H1 (cell line): ENCODE measurements around the gene IMPG2. TPM values are rescaled to one million over a fixed set of nuclear protein-coding genes. Genes with fewer than 3 reads are reported as not detected.

ENCODE experiments used
- CTCF ChIA-PET: fragments of 300-600 bp; sonication (Branson Sonifier 250); formaldehyde crosslinking; loops from one replicate; lab custom pipeline; 2021; ENCODE audit not compliant: partially characterized antibody; lab: Charles Lee
- POLR2A ChIA-PET: fragments of 300-600 bp; sonication (Branson Sonifier 250); formaldehyde crosslinking; loops from one replicate; lab custom pipeline; 2021; ENCODE audit warnings: inconsistent platforms; ENCODE audit not compliant: partially characterized antibody; lab: Charles Lee
- DNase-seq, 2 experiments: peaks; one replicate each; pipeline versions ENCODE4 v3.0.0 to v3.0.0-alpha.2; 2010 to 2022; ENCODE audit warnings: low spot score in 2 of 2, low read depth in 1 of 2, mixed read lengths in 1 of 2
- FAIRE-seq: peaks from 2 replicates; lab custom pipeline; 2011; peaks lifted over from hg19 to GRCh38; lab: Jason Lieb, UNC
- H2AFZ ChIP-seq: 2 replicates; pipeline ENCODE4 v1.8.1; 2012; ENCODE audit warnings: low read length, inconsistent platforms
- H2AK5ac ChIP-seq: 2 replicates; pipeline ENCODE4 v1.6.1; 2013; ENCODE audit warnings: low read depth, low read length
- H2BK120ac ChIP-seq: replicated peaks from 2 replicates; pipeline ENCODE3; 2013; ENCODE audit warnings: low read depth, low read length, inconsistent platforms
- H2BK12ac ChIP-seq: 2 replicates; pipeline ENCODE4 v1.6.1; 2013; ENCODE audit warnings: low read depth, low read length
- H2BK15ac ChIP-seq: 2 replicates; pipeline ENCODE4 v1.6.1; 2013; ENCODE audit warnings: low read length
- H2BK20ac ChIP-seq: 2 replicates; pipeline ENCODE4 v1.6.1; 2013; ENCODE audit warnings: low read length
- H2BK5ac ChIP-seq: 2 replicates; pipeline ENCODE4 v1.6.1; 2013; ENCODE audit warnings: low read depth, low read length
- H3K14ac ChIP-seq: 2 replicates; pipeline ENCODE4 v1.6.1; 2013; ENCODE audit warnings: inconsistent platforms; ENCODE audit not compliant: insufficient read length
- H3K18ac ChIP-seq: 2 replicates; pipeline ENCODE4 v1.6.1; 2013; ENCODE audit warnings: low read length; ENCODE audit errors: extremely low read depth
- H3K23ac ChIP-seq: 2 replicates; pipeline ENCODE4 v1.6.1; 2013; ENCODE audit warnings: inconsistent platforms; ENCODE audit not compliant: insufficient read length
- H3K23me2 ChIP-seq: 2 replicates; pipeline ENCODE4 v1.6.1; 2013; ENCODE audit warnings: low read depth, low read length
- H3K27ac ChIP-seq: 2 replicates; pipeline ENCODE4 v1.6.1; 2011; ENCODE audit warnings: low read depth, low read length, inconsistent platforms
- H3K27me3 ChIP-seq, 4 experiments: replicated peaks in 1 of 4; 1 replicate in 1 of 4; 2 replicates in 3 of 4; pipeline versions ENCODE4 v1.6.1 to v1.8.1; 2011 to 2013; ENCODE audit warnings: low read length in 3 of 4, mild to moderate bottlenecking in 3 of 4, inconsistent platforms in 2 of 4, mixed read lengths in 2 of 4, moderate library complexity in 1 of 4; ENCODE audit not compliant: control insufficient read depth in 3 of 4, insufficient read depth in 3 of 4; ENCODE audit errors: extremely low read depth in 1 of 4
- H3K36me3 ChIP-seq, 4 experiments: 2 replicates each; pipeline versions ENCODE4 v1.6.1 to v1.8.1; 2011 to 2013; ENCODE audit warnings: mild to moderate bottlenecking in 4 of 4, low read length in 3 of 4, moderate library complexity in 2 of 4, control low read depth in 1 of 4, inconsistent platforms in 1 of 4; ENCODE audit not compliant: insufficient read depth in 4 of 4, control insufficient read depth in 2 of 4
- H3K4ac ChIP-seq: replicated peaks from 2 replicates; pipeline ENCODE3; 2013; ENCODE audit warnings: low read length, low read depth, mixed read lengths, inconsistent platforms; ENCODE audit not compliant: insufficient read length
- H3K4me1 ChIP-seq, 4 experiments: replicated peaks in 1 of 4; 1 replicate in 1 of 4; 2 replicates in 3 of 4; pipeline versions ENCODE4 v1.6.1 to v1.8.1; 2011 to 2013; ENCODE audit warnings: low read length in 3 of 4, inconsistent platforms in 2 of 4, mixed read lengths in 1 of 4; ENCODE audit not compliant: insufficient read depth in 4 of 4, control insufficient read depth in 3 of 4
- H3K4me2 ChIP-seq, 2 experiments: 2 replicates each; pipeline versions ENCODE4 v1.6.1 to v1.8.1; 2011 to 2013; ENCODE audit warnings: low read depth in 2 of 2, low read length in 2 of 2, control low read depth in 1 of 2, inconsistent platforms in 1 of 2, mild to moderate bottlenecking in 1 of 2; ENCODE audit not compliant: insufficient read depth in 1 of 2
- H3K4me3 ChIP-seq, 4 experiments: fragments of 200-600, 300-600 bp in 1 of 4; sonication (generic), shearing (Covaris generic), sonication (Bioruptor Twin) in 1 of 4; 2 replicates each; pipeline versions ENCODE4 v1.5.1 to v1.8.1; 2011 to 2016; ENCODE audit warnings: low read length in 4 of 4, low read depth in 3 of 4, control low read depth in 2 of 4, inconsistent platforms in 2 of 4, mild to moderate bottlenecking in 2 of 4, mixed read lengths in 1 of 4, moderate library complexity in 1 of 4; ENCODE audit not compliant: insufficient read depth in 2 of 4; ENCODE audit errors: extremely low read depth in 1 of 4
- H3K56ac ChIP-seq: replicated peaks from 2 replicates; pipeline ENCODE3; 2013; ENCODE audit warnings: low read depth, mild to moderate bottlenecking, mixed read lengths, low read length, inconsistent platforms; ENCODE audit not compliant: insufficient read length
- H3K79me1 ChIP-seq: 2 replicates; pipeline ENCODE4 v1.6.1; 2013; ENCODE audit warnings: low read depth, low read length, control low read depth
- H3K79me2 ChIP-seq, 2 experiments: 2 replicates each; pipeline versions ENCODE4 v1.6.1 to v1.8.1; 2012 to 2013; ENCODE audit warnings: low read length in 2 of 2, mild to moderate bottlenecking in 2 of 2, inconsistent platforms in 1 of 2; ENCODE audit not compliant: insufficient read depth in 2 of 2, control insufficient read depth in 1 of 2
- H3K9ac ChIP-seq, 4 experiments: replicated peaks in 1 of 4; 1 replicate in 1 of 4; 2 replicates in 3 of 4; pipeline versions ENCODE4 v1.6.1 to v1.8.1; 2011 to 2013; ENCODE audit warnings: low read depth in 3 of 4, low read length in 3 of 4, control low read depth in 2 of 4, mild to moderate bottlenecking in 2 of 4, moderate library complexity in 2 of 4, inconsistent platforms in 1 of 4; ENCODE audit errors: extremely low read depth in 1 of 4
- H3K9me3 ChIP-seq, 2 experiments: 2 replicates each; pipeline versions ENCODE4 v1.6.1 to v1.8.1; 2012 to 2013; ENCODE audit warnings: mild to moderate bottlenecking in 2 of 2, moderate library complexity in 2 of 2, control low read depth in 1 of 2, inconsistent platforms in 1 of 2, low read depth in 1 of 2, low read length in 1 of 2, mixed read lengths in 1 of 2; ENCODE audit not compliant: insufficient read depth in 2 of 2
- H4K20me1 ChIP-seq, 2 experiments: replicated peaks in 1 of 2; 2 replicates each; pipeline versions ENCODE3 to v1.8.1; 2011 to 2013; ENCODE audit warnings: inconsistent platforms in 2 of 2, low read length in 2 of 2, mild to moderate bottlenecking in 1 of 2; ENCODE audit not compliant: insufficient read depth in 2 of 2, control insufficient read depth in 1 of 2
- H4K5ac ChIP-seq: 2 replicates; pipeline ENCODE4 v1.6.1; 2013; ENCODE audit warnings: low read length, low read depth, mixed read lengths, inconsistent platforms; ENCODE audit not compliant: insufficient read length
- H4K8ac ChIP-seq: 2 replicates; pipeline ENCODE4 v1.8.0; 2013; ENCODE audit warnings: mild to moderate bottlenecking, moderate library complexity, low read length, inconsistent platforms; ENCODE audit not compliant: insufficient read depth; ENCODE audit errors: extremely low read depth
- H4K91ac ChIP-seq: replicated peaks from 2 replicates; pipeline ENCODE3; 2013; ENCODE audit warnings: low read length, mixed read lengths, inconsistent platforms; ENCODE audit not compliant: insufficient read length
- BCL11A ChIP-seq, 2 experiments: IDR thresholded peaks; one replicate each; pipeline ENCODE4 v1.6.1; 2011; ENCODE audit warnings: low read depth in 2 of 2, low read length in 2 of 2, mild to moderate bottlenecking in 2 of 2
- CBX5 ChIP-seq: fragments of 300-800, 300-1000 bp; sonication (generic); IDR thresholded peaks from 2 replicates; pipeline ENCODE4 v1.7.1; 2016; ENCODE audit warnings: antibody characterized with exemption, low read length, low read depth
- KDM4A ChIP-seq: IDR thresholded peaks from one replicate; pipeline ENCODE4 v1.7.1; 2012; ENCODE audit warnings: low read depth, mild to moderate bottlenecking, moderate library complexity, low read length, inconsistent platforms; ENCODE audit not compliant: severe bottlenecking
- KDM5A ChIP-seq: fragments of 200-600 bp; IDR thresholded peaks from 2 replicates; pipeline ENCODE4 v1.7.1; 2012; ENCODE audit warnings: mild to moderate bottlenecking, low read length, inconsistent platforms, mixed read lengths
- NANOG ChIP-seq: IDR thresholded peaks from 2 replicates; pipeline ENCODE4 v1.6.1; 2011; ENCODE audit warnings: low read length, low read depth, mild to moderate bottlenecking, inconsistent platforms; ENCODE audit not compliant: insufficient read depth, poor library complexity, severe bottlenecking
- POLR2AphosphoS5 ChIP-seq: IDR thresholded peaks from 2 replicates; pipeline ENCODE4 v1.6.1; 2011; ENCODE audit warnings: low read depth, low read length
- SRF ChIP-seq: IDR thresholded peaks from 2 replicates; pipeline ENCODE4 v1.6.1; 2011; ENCODE audit warnings: mild to moderate bottlenecking, low read depth, low read length, moderate library complexity
- SUZ12 ChIP-seq: fragments of 200-600 bp; sonication (generic); IDR thresholded peaks from 2 replicates; pipeline ENCODE4 v1.6.1; 2012; ENCODE audit warnings: mild to moderate bottlenecking, inconsistent platforms, low read length, moderate library complexity, mixed read lengths
- TEAD4 ChIP-seq: IDR thresholded peaks from 2 replicates; pipeline ENCODE4 v1.6.1; 2012; ENCODE audit warnings: low read depth, low read length, inconsistent platforms, mixed read lengths
- WGBS, 2 experiments: shearing (Covaris generic) in 1 of 2; methylation state at CpG; one replicate each; pipeline versions ENCODE4 v1.1.6 to v1.1.7; 2013 to 2015; ENCODE audit warnings: low lambda C conversion rate in 2 of 2, mixed read lengths in 2 of 2, inconsistent platforms in 1 of 2, low coverage in 1 of 2, missing lambda C conversion rate in 1 of 2; ENCODE audit not compliant: insufficient replicate concordance in 2 of 2, insufficient coverage in 1 of 2, insufficient read length in 1 of 2; ENCODE audit errors: extremely low coverage in 1 of 2, missing lambda C conversion rate in 1 of 2; 5-methylcytosine and 5-hydroxymethylcytosine counted together
- polyA plus RNA-seq, 7 experiments: library from polyadenylated mRNA; depleted of rRNA in 3 of 7; stranded (reverse) in 5 of 7; unstranded in 2 of 7; fragments of >200 nt in 5 of 7; fragments of 200-250 nt in 2 of 7; gene quantifications; 1 replicate in 5 of 7; 2 replicates in 1 of 7; 4 replicates in 1 of 7; pipeline versions ENCODE4 v1.2.1 to v1.2.3, GENCODE V29; 2011 to 2013; ENCODE audit warnings: missing spikeins in 2 of 7, mixed read lengths in 2 of 7
- total RNA-seq: library from RNA; stranded (reverse); fragmentation: NEBNext Ultra II Directional; extraction: Animal tissue kit (Norgen Biotek cat#: 25700); gene quantifications from 2 replicates; pipeline ENCODE4 v1.2.1, GENCODE V29; 2021
- TF ChIP-seq, protein P1 (sequence below), 3 experiments: IDR thresholded peaks; 1 replicate in 2 of 3; 2 replicates in 1 of 3; pipeline versions ENCODE4 v1.5.1 to v1.6.1; 2011; ENCODE audit warnings: low read length in 3 of 3, mild to moderate bottlenecking in 3 of 3, inconsistent platforms in 2 of 3, low read depth in 1 of 3, moderate library complexity in 1 of 3; ENCODE audit not compliant: insufficient read depth in 1 of 3; ENCODE audit errors: control extremely low read depth in 1 of 3
- TF ChIP-seq, protein P2 (sequence below): IDR thresholded peaks from 2 replicates; pipeline ENCODE4 v1.6.1; 2011; ENCODE audit warnings: low read length, improper control_type of control experiment

Gene IMPG2
- total and polyA plus RNA-seq, 2 of the 8 experiments (the other 6 are each of a cell fraction or from before 2014, with no cell fraction given): 0.03 to 0.06 TPM

DNA sequence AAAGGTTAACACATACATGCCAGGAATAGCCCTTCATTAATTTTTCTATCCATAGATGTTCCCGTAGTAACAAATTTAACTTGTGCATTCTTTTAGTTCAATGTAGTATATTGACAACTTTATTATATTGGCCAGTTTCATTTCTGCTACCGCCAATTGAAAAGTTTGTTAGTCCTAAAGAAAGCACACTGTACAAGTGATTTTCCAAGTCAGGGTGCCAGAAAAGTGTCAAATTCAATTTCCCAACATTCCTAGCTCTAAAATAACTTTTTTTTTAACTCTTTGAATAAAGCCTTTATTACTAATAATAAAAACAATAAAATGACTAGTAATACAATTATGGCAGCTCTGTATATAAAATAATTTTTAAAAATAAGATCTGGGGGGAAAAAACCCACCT, 68.9 kb downstream of the IMPG2 start:
- H3K14ac ChIP-seq: no peak overlapping the region
- no peaks in the 10 kb centered on the region for H4K20me1 ChIP-seq
- no peak overlapping the region for H2BK120ac ChIP-seq
- no peak overlapping the region for H2BK20ac ChIP-seq
- H3K9me3 ChIP-seq: no peaks in the 10 kb centered on the region
- POLR2A ChIA-PET: no interaction called here
- H2BK15ac ChIP-seq: no peak overlapping the region
- peaks cover 0 to 6% (median 4%) of the 10 kb centered on the region in 4 experiments; a peak in 4 of 7 replicates for H3K4me1 ChIP-seq
- H3K36me3 ChIP-seq: no peaks in the 10 kb centered on the region; a peak in 1 of 8 replicates
- CTCF ChIA-PET: interaction anchor here (0.7 to 1.0 kb wide), 4 partner anchors 14 to 51 kb away, joined by 3 read pairs; no protein-coding TSS in a partner anchor
- no peak overlapping the region for H2BK5ac ChIP-seq
- WGBS, 2 experiments: 89% methylated on average over 2 of the region's 2 CpGs; no CpG with 5 or more reads in 1 of the 2 experiments
- no peaks in the 10 kb centered on the region for H3K27me3 ChIP-seq
- H3K79me1 ChIP-seq: no peaks in the 10 kb centered on the region
- TF ChIP-seq TEAD4 (no peak), KDM4A (no peak), KDM5A (no peak), BCL11A (IDR thresholded peaks at IDR 0.05; ENCODE audit: low read depth in 2 of 2, low read length in 2 of 2) (no peak), CBX5 (no peak), SUZ12 (no peak), NANOG (no peak), SRF (no peak), POLR2AphosphoS5 (no peak)
- TF ChIP-seq, protein P1, sequence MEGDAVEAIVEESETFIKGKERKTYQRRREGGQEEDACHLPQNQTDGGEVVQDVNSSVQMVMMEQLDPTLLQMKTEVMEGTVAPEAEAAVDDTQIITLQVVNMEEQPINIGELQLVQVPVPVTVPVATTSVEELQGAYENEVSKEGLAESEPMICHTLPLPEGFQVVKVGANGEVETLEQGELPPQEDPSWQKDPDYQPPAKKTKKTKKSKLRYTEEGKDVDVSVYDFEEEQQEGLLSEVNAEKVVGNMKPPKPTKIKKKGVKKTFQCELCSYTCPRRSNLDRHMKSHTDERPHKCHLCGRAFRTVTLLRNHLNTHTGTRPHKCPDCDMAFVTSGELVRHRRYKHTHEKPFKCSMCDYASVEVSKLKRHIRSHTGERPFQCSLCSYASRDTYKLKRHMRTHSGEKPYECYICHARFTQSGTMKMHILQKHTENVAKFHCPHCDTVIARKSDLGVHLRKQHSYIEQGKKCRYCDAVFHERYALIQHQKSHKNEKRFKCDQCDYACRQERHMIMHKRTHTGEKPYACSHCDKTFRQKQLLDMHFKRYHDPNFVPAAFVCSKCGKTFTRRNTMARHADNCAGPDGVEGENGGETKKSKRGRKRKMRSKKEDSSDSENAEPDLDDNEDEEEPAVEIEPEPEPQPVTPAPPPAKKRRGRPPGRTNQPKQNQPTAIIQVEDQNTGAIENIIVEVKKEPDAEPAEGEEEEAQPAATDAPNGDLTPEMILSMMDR (IDR thresholded peaks at IDR 0.05; ENCODE audit: control extremely low read depth in 1 of 3, insufficient read depth in 1 of 3, low read depth in 1 of 3, low read length in 3 of 3): no peak
- TF ChIP-seq, protein P2, sequence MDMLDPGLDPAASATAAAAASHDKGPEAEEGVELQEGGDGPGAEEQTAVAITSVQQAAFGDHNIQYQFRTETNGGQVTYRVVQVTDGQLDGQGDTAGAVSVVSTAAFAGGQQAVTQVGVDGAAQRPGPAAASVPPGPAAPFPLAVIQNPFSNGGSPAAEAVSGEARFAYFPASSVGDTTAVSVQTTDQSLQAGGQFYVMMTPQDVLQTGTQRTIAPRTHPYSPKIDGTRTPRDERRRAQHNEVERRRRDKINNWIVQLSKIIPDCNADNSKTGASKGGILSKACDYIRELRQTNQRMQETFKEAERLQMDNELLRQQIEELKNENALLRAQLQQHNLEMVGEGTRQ: no peak
- no peak overlapping the region for H3K23ac ChIP-seq
- DNase-seq (no peak), FAIRE-seq (no peak)
- no peak overlapping the region for H2AFZ ChIP-seq
- H3K27ac ChIP-seq: no peak overlapping the region
- no peak overlapping the region for H3K4me3 ChIP-seq
- H3K4me2 ChIP-seq: no peak overlapping the region
- H3K23me2 ChIP-seq: no peaks in the 10 kb centered on the region
- no peak overlapping the region for H3K56ac ChIP-seq
- H2AK5ac ChIP-seq: no peak overlapping the region
- H4K5ac ChIP-seq: no peak overlapping the region
- no peak overlapping the region for H3K9ac ChIP-seq
- H2BK12ac ChIP-seq: no peak overlapping the region
- H3K18ac ChIP-seq: no peak overlapping the region
- H4K8ac ChIP-seq: no peak overlapping the region
- no peak overlapping the region for H4K91ac ChIP-seq
- H3K79me2 ChIP-seq: no peaks in the 10 kb centered on the region
- H3K4ac ChIP-seq: no peak overlapping the region
